Karpas-422 (cell line): Measurements from ENCODE around the gene OPN3. TPM values are rescaled to one million over a fixed set of nuclear protein-coding genes. Genes with fewer than 3 reads are reported as not detected.

Experiments
- DNase-seq: peaks from one replicate; pipeline ENCODE4 v3.0.0-alpha.2; 2015
- H2AFZ ChIP-seq: fragments of 200-600 bp; sonication (generic); 2 replicates; pipeline ENCODE4 v1.6.1; 2014; ENCODE audit warnings: antibody characterized with exemption, low read length, mixed read lengths
- H3K27ac ChIP-seq: fragments of 200-600 bp; sonication (generic); 2 replicates; pipeline ENCODE4 v1.5.1; 2014; ENCODE audit warnings: mild to moderate bottlenecking, low read length, moderate library complexity
- H3K27me3 ChIP-seq: fragments of 200-600 bp; sonication (generic); 2 replicates; pipeline ENCODE4 v1.6.1; 2014; ENCODE audit warnings: low read length, mixed read lengths
- H3K36me3 ChIP-seq: fragments of 200-600 bp; sonication (generic); 2 replicates; pipeline ENCODE4 v1.6.1; 2014; ENCODE audit warnings: low read length, mixed read lengths; ENCODE audit not compliant: insufficient read depth
- H3K4me1 ChIP-seq: fragments of 200-600 bp; sonication (generic); 2 replicates; pipeline ENCODE4 v1.6.1; 2014; ENCODE audit warnings: mild to moderate bottlenecking, low read length, mixed read lengths
- H3K4me2 ChIP-seq: fragments of 200-600 bp; sonication (generic); 2 replicates; pipeline ENCODE4 v1.6.1; 2014; ENCODE audit warnings: low read length, low read depth, mild to moderate bottlenecking; ENCODE audit not compliant: poor library complexity, severe bottlenecking
- H3K4me3 ChIP-seq: fragments of 200-600 bp; sonication (generic); 2 replicates; pipeline ENCODE4 v1.5.1; 2014; ENCODE audit warnings: mild to moderate bottlenecking, antibody characterized with exemption, low read length, mixed read lengths
- H3K79me2 ChIP-seq: fragments of 200-600 bp; sonication (generic); 2 replicates; pipeline ENCODE4 v1.6.1; 2014; ENCODE audit warnings: mild to moderate bottlenecking, low read length, mixed read lengths
- H3K9ac ChIP-seq: fragments of 200-600 bp; sonication (generic); 2 replicates; pipeline ENCODE4 v1.6.0; 2014; ENCODE audit warnings: low read length
- H3K9me2 ChIP-seq: fragments of 200-600 bp; sonication (generic), shearing (Covaris generic); replicated peaks from 2 replicates; pipeline ENCODE4 v1.6.0; 2014; ENCODE audit warnings: mild to moderate bottlenecking, low read length, moderate library complexity; ENCODE audit not compliant: insufficient read depth
- H3K9me3 ChIP-seq: fragments of 300-700, 200-600 bp; sonication (generic); 2 replicates; pipeline ENCODE4 v1.6.1; 2014; ENCODE audit warnings: low read length, mixed read lengths
- H4K20me1 ChIP-seq: fragments of 200-600 bp; sonication (generic); 2 replicates; pipeline ENCODE4 v1.6.1; 2014; ENCODE audit warnings: mild to moderate bottlenecking, antibody characterized with exemption, low read length, low read depth; ENCODE audit not compliant: insufficient read depth
- total RNA-seq: library from RNA; depleted of rRNA; stranded (reverse); fragments of >200 nt; shearing (Covaris generic); gene quantifications from 2 replicates; pipeline ENCODE4 v1.2.3, GENCODE V29; 2014; ENCODE audit warnings: low replicate concordance

The OPN3 gene
- total RNA-seq, 1 experiment from 2014 or later, result 3.6 TPM

GRCh38 chr1:241605146-241605805, 34.9 kb downstream of the OPN3 start:
- no peaks in the 10 kb centered on the region for H4K20me1 ChIP-seq
- peak; percentile 69 for DNase-seq

GRCh38 chr1:241603731-241604245, 36.4 kb downstream of the OPN3 start:
- no peak overlapping the region for H3K9ac ChIP-seq
- H2AFZ ChIP-seq, result no peak overlapping the region
- H3K4me2 ChIP-seq, result no peak overlapping the region
- H3K36me3 ChIP-seq, result no peaks in the 10 kb centered on the region
- DNase-seq, result no peak
- no peaks in the 10 kb centered on the region for H3K9me2 ChIP-seq
- H3K27ac ChIP-seq, result no peak overlapping the region
- no peaks in the 10 kb centered on the region for H3K27me3 ChIP-seq
- H3K79me2 ChIP-seq, result no peaks in the 10 kb centered on the region
- no peaks in the 10 kb centered on the region for H4K20me1 ChIP-seq
- peaks cover 19% of the 10 kb centered on the region for H3K4me1 ChIP-seq
- H3K9me3 ChIP-seq, result no peaks in the 10 kb centered on the region
- H3K4me3 ChIP-seq, result no peak overlapping the region

More at GRCh38 chr1:241605146-241605805, 34.9 kb downstream of the OPN3 start:
- H3K27ac ChIP-seq, result no peak overlapping the region
- H3K9me3 ChIP-seq, result no peaks in the 10 kb centered on the region
- no peaks in the 10 kb centered on the region for H3K27me3 ChIP-seq
- H3K79me2 ChIP-seq, result no peaks in the 10 kb centered on the region
- H2AFZ ChIP-seq, result no peak overlapping the region
- no peak overlapping the region for H3K4me2 ChIP-seq
- no peaks in the 10 kb centered on the region for H3K9me2 ChIP-seq
- H3K4me1 ChIP-seq, result peaks cover 8% of the 10 kb centered on the region
- H3K4me3 ChIP-seq, result no peak overlapping the region
- no peaks in the 10 kb centered on the region for H3K36me3 ChIP-seq
- H3K9ac ChIP-seq, result no peak overlapping the region

DNA sequence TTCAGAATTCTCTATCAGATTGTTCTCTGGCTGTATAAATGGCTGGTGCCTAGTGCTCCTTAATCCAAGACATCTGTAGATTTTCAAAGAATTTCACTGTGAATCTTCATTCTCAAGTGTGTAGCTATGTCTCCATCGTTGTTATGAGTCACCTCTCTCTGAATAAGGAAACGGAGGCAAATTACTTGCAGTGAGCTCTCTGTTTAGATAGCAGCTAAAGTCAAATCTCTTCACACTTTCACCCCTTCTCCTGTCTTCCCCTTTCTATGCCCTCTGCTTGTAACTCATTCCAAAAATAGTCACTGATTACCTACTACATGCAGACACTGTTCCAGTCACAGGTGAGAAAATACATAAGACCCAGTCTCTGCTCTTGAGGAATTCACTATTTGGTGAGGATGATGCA, 39.7 kb downstream of the OPN3 start:
- Histone ChIP-seq H3K27ac (no peak overlapping the region), H2AFZ (no peak overlapping the region), H4K20me1 (no peaks in the 10 kb centered on the region), H3K27me3 (no peaks in the 10 kb centered on the region), H3K9me2 (no peaks in the 10 kb centered on the region), H3K36me3 (no peaks in the 10 kb centered on the region), H3K4me1 (peaks cover 47% of the 10 kb centered on the region), H3K9me3 (no peaks in the 10 kb centered on the region), H3K4me2 (peak overlapping the region; percentile 53), H3K79me2 (no peaks in the 10 kb centered on the region), H3K4me3 (no peak overlapping the region), H3K9ac (no peak overlapping the region)
- DNase-seq, result peak; percentile 80

GRCh38 chr1:241598249-241598648, 41.9 kb downstream of the OPN3 start:
- Histone ChIP-seq H2AFZ (no peak overlapping the region), H3K4me3 (peak overlapping the region; percentile 15; the same call in 1 of the 2 replicates), H3K27me3 (no peaks in the 10 kb centered on the region), H3K4me2 (peak overlapping the region; percentile 54), H3K4me1 (peaks cover 47% of the 10 kb centered on the region), H3K27ac (peak overlapping the region; percentile 44; the same call in 1 of the 2 replicates), H3K9me3 (no peaks in the 10 kb centered on the region), H4K20me1 (no peaks in the 10 kb centered on the region), H3K36me3 (no peaks in the 10 kb centered on the region), H3K9me2 (no peaks in the 10 kb centered on the region), H3K9ac (no peak overlapping the region), H3K79me2 (no peaks in the 10 kb centered on the region)
- peak; percentile 86 for DNase-seq

DNA sequence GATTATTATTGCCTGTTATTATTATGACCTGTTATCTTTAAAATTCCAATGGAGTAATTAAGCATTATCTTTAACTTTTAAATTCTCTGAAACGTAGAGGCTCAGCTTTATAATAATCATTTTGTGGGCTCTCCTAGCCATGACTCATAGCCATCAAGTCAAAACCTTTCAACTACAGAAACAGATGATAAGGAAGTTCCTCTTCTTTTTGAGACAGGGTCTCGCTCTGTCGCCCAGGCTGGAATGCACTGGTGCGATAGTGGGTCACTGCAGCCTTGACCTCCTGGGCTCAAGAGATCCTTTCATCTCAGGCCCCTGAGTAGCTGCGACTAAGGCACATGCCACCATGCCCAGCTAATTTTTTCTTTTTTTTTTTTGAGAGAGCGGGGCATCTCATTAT, 43.5 kb downstream of the OPN3 start:
- H3K36me3 ChIP-seq, result no peaks in the 10 kb centered on the region
- no peaks in the 10 kb centered on the region for H4K20me1 ChIP-seq
- no peaks in the 10 kb centered on the region for H3K9me2 ChIP-seq
- H3K79me2 ChIP-seq, result no peaks in the 10 kb centered on the region
- peak; percentile 40 for DNase-seq
- no peaks in the 10 kb centered on the region for H3K9me3 ChIP-seq
- H3K4me2 ChIP-seq, result no peak overlapping the region
- no peak overlapping the region for H3K27ac ChIP-seq
- H3K4me1 ChIP-seq, result peaks cover 47% of the 10 kb centered on the region
- no peaks in the 10 kb centered on the region for H3K27me3 ChIP-seq
- H2AFZ ChIP-seq, result no peak overlapping the region
- H3K9ac ChIP-seq, result no peak overlapping the region
- no peak overlapping the region for H3K4me3 ChIP-seq

GRCh38 chr1:241593186-241593585, 47.0 kb downstream of the OPN3 start:
- H4K20me1 ChIP-seq, result no peaks in the 10 kb centered on the region
- no peak overlapping the region for H3K4me2 ChIP-seq
- no peaks in the 10 kb centered on the region for H3K36me3 ChIP-seq
- no peaks in the 10 kb centered on the region for H3K9me2 ChIP-seq
- H2AFZ ChIP-seq, result no peak overlapping the region
- H3K27ac ChIP-seq, result no peak overlapping the region
- H3K4me3 ChIP-seq, result no peak overlapping the region
- no peak for DNase-seq
- H3K79me2 ChIP-seq, result no peaks in the 10 kb centered on the region
- no peak overlapping the region for H3K9ac ChIP-seq
- H3K4me1 ChIP-seq, result peaks cover 23% of the 10 kb centered on the region
- H3K9me3 ChIP-seq, result no peaks in the 10 kb centered on the region
- no peaks in the 10 kb centered on the region for H3K27me3 ChIP-seq

DNA sequence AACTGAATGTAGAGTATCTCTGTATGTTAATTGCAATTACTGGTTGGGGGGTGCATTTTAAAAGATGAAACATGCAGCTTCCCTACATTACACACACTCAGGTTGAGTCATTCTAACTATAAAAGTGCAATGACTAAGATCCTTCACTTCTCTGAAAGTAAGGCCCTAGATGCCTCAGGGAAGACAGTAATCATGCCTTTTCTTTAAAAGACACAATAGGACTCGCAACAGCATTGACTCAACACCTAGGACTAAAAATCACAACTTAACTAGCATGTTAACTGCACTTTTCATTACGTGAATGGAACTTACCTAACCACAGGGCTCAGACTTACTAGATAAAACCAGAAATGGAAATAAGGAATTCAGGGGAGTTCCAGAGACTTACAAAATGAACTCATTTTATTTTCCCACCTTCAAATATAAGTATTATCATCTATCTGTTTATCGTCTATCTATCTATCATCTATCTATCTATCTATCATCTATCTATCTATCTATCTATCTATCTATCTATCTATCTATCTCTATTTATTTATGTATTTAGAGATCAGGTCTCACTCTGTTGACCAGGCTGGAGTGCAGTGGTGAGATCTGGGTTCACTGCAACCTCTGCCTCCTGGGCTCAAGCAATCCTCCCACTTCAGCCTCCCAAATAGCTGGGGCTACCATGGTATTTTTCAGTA, 47.8 kb downstream of the OPN3 start:
- Histone ChIP-seq H3K27me3 (no peaks in the 10 kb centered on the region), H3K9me2 (no peaks in the 10 kb centered on the region), H4K20me1 (no peaks in the 10 kb centered on the region), H2AFZ (no peak overlapping the region), H3K9ac (no peak overlapping the region), H3K27ac (no peak overlapping the region), H3K79me2 (no peaks in the 10 kb centered on the region), H3K36me3 (no peaks in the 10 kb centered on the region), H3K4me3 (no peak overlapping the region), H3K4me2 (no peak overlapping the region), H3K9me3 (no peaks in the 10 kb centered on the region), H3K4me1 (peaks cover 15% of the 10 kb centered on the region)
- DNase-seq, result no peak

DNA sequence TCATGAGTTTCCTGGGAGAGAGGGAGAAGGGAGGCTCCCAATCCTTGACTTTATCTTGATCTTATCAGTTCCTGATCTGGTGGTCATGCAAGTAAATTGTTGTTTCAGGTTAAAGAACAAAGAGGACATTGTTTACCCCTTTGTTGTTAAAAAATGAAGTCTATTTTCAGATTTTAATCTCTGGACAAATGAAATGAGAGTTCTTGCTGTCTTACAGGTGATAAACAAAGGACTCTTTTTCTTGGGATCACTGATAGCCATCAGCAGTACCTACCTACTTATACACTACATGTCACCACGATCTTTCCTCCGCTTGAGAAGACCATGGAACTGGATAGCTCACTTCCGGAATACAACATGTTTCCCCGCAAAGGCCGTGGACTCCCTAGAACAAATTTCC, 48.4 kb downstream of the OPN3 start:
- H2AFZ ChIP-seq, result no peak overlapping the region
- H3K4me2 ChIP-seq, result no peak overlapping the region
- no peak overlapping the region for H3K9ac ChIP-seq
- no peaks in the 10 kb centered on the region for H3K27me3 ChIP-seq
- no peaks in the 10 kb centered on the region for H3K36me3 ChIP-seq
- no peaks in the 10 kb centered on the region for H4K20me1 ChIP-seq
- H3K4me3 ChIP-seq, result no peak overlapping the region
- H3K9me3 ChIP-seq, result no peaks in the 10 kb centered on the region
- peaks cover 8% of the 10 kb centered on the region for H3K4me1 ChIP-seq
- no peaks in the 10 kb centered on the region for H3K9me2 ChIP-seq
- DNase-seq, result no peak
- no peak overlapping the region for H3K27ac ChIP-seq
- no peaks in the 10 kb centered on the region for H3K79me2 ChIP-seq
